GM21381 (cell line): ENCODE results near the gene ALPL.
"Not testable (repeated sequence)": the region's sequence is repeated elsewhere in the genome, so short reads cannot be mapped to it uniquely, and the experiment has no call there.

ENCODE experiments used
- ATAC-seq: cut with Tn5 transposase; IDR thresholded peaks from one replicate; pipeline ENCODE4 v1.9.1; 2021; ENCODE audit warnings: mild to moderate bottlenecking, moderate library complexity; ENCODE audit not compliant: unreplicated experiment

ALPL gene

GRCh38 chr1:21553116-21553926 lies 44.1 kb downstream of the ALPL start:
- no peak for ATAC-seq

GRCh38 chr1:21559788-21560567 lies 50.8 kb downstream of the ALPL start:
- ATAC-seq, result no peak

DNA sequence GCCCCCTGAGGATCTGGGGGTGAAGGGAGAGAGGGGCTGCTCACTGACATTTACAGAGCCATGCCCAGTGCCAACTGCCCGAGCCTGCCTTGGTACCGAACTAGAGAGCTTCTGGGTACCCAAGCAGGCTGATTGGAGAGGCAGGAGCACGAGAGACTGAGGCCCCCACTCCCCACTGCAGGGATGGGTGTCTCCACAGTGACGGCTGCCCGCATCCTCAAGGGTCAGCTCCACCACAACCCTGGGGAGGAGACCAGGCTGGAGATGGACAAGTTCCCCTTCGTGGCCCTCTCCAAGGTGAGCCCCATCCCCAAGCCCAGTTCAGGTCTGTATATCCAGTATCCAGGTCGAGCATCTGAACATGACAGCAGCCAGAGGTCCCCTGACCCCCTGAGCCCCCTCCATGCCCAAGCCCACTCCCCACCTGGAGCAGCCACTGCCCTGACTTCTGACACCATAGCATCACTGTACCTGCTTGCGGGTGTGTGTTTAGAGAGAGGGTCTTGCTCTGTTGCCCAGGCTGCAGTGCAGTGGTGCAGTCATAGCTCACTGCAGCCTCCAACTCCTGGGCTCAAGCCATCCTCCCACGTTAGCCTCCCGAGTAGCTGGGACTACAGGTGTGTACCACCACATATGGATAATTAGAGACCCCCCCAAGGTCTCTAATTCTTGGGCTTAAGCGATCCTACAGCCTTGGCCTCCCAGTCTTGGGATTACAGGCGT lies 51.9 kb downstream of the ALPL start:
- no peak for ATAC-seq

- ATAC-seq, result no peak
These were observed 53.7 kb downstream of the ALPL start for GRCh38 chr1:21562896-21563295.

DNA sequence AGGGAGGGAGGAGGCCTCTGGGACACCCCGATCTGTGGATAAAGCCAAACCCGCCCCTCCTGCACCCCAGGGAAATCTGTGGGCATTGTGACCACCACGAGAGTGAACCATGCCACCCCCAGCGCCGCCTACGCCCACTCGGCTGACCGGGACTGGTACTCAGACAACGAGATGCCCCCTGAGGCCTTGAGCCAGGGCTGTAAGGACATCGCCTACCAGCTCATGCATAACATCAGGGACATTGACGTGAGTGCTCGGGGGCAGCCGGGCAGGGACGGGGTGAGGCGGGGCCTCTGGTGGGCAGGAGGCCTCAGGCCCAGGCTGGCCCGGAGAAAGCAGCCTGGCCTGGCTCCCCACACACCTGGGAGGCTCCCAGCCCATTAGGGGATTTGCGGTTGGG lies 54.7 kb downstream of the ALPL start:
- ATAC-seq, result no peak

GRCh38 chr1:21564521-21565095 lies 55.4 kb downstream of the ALPL start:
- ATAC-seq, result no peak

- no peak for ATAC-seq
These were observed 56.1 kb downstream of the ALPL start for GRCh38 chr1:21565285-21565684.

DNA sequence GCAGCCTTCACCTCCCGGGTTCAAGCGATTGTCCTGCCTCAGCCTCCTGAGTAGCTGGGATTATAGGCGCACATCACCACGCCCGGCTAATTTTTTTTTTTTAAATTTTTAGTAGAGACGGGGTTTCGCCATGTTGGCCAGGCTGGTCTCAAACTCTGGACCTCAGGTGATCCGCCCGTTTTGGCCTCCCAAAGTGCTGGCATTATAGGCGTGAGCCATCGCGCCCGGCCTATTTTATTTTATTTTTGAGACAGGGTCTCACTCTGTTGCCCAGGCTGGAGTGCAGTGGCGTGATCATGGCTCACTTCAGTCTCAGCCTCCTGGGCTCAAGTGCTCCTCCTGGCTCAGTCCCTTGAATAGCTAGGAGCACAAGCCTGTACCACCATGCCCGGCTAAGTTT lies 57.1 kb downstream of the ALPL start:
- not testable (repeated sequence) for ATAC-seq

- no peak for ATAC-seq
These were observed 58.2 kb downstream of the ALPL start for GRCh38 chr1:21567241-21568005.

GRCh38 chr1:21568006-21568746 lies 59.0 kb downstream of the ALPL start:
- ATAC-seq, result no peak

- ATAC-seq, result no peak
These were observed 59.7 kb downstream of the ALPL start for GRCh38 chr1:21568809-21569385.

DNA sequence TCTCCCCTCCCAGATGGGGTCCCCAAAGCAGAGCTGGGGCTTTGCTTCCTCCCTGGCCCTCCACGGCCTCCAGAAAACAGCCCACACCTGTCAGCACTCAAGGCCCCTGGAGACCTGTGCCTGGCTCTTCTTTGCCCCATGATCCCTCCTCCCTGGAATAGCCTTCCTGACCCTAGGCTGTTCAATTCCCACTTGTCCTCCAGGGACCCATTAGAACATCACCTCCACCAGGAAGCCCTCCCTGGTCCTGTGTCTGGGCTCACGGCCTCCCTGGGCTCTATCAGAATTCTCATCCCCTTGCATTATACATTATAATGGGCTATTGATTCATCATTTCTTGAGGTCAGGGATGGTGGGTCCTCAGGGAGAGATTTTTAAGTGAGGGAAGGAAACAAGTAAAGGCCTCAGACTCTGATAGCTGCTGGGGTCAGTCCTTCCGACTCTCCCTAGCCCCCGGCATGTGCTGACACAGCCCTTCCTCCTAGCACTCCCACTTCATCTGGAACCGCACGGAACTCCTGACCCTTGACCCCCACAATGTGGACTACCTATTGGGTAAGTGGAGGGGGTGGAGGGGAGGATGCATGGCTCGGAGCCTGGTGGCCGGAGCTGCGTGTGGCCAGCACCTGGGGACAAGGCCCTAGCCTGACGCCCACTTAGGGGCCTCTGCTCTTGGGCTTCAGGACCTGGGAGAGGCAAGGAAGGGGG lies 60.8 kb downstream of the ALPL start:
- ATAC-seq, result no peak

DNA sequence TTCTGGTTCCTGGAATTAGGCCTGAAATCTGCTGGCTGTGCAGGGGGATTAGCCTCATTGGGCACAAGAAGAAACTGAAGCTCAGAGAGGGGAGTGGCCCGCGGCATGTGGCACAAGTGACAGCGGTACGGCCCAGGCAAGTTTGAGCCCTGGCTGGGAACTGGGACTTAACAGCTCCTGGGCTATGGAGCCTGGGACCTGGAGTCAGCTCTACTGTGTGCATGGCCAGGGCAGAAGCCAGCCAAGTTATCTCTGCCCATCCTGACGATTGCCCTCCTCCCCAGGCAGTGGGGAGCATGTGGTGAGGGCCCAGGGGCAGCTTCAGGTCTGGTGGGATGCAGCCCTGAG lies 61.3 kb downstream of the ALPL start:
- no peak for ATAC-seq

GRCh38 chr1:21570885-21571284 lies 61.7 kb downstream of the ALPL start:
- no peak for ATAC-seq

DNA sequence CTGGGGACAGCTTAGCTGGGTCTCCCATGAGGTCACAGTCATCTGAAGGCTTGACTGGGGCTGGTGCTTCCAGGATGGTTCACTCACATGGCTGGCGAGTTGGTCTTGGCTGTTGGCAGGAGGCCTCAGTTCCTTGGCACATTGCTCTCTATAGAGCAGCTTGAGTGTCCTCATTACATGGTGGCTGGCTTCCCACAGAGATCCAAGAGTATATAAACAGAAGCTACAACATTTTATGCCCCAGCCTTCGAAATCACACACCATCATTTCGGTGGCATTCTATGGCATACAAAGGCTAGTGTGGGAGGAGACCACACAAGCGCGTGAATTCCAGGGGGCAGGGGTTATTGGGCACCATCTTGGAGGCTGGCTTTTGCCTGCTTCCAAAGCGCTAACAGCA lies 63.0 kb downstream of the ALPL start:
- no peak for ATAC-seq

- no peak for ATAC-seq
These were observed 63.6 kb downstream of the ALPL start for GRCh38 chr1:21572735-21573277.

DNA sequence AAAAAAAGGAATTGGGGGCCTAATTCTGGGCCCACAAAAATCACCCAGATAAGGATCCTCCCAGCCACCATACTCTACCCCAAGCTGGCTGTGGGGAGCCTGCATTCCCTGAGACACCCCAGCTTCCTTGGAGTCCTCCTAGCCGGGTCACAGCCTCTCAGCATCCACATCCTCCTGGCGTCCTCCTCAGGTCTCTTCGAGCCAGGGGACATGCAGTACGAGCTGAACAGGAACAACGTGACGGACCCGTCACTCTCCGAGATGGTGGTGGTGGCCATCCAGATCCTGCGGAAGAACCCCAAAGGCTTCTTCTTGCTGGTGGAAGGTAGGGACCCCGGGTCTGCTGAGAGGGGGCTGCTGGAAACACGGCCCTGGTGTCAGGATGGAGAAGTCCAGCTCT lies 64.3 kb downstream of the ALPL start:
- ATAC-seq, result no peak

DNA sequence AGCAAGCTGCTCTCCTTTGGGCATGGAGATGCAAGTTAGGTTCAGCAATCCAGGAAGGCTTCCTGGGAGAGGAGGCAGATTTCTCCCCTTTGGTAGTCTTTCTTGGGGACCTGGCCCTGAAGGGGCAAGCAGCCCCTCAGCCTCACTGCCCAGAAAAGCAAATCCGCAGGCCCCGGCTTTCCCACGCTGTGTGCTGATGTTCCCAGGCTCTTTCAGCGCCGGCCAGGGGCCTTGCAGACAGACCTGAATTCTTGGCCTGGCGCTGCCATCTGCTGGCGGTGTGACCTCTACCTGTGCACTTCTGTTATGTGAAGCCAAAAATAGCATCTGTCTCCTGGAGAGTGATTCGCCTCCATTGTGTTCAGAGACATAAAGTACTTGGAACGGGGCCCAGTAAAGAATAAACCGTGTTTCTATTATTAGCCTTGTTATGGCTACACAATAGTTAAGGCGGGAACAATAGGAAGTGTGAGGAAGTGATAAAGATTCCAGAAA lies 64.8 kb downstream of the ALPL start:
- ATAC-seq, result no peak
